HUDEP-2 (cell line): ENCODE measurements around the gene C1orf167.

ENCODE experiments used
- DNase-seq, 76 experiments: peaks; one replicate each; lab custom pipeline; 2025; ENCODE audit not compliant: unreplicated experiment in 76 of 76; lab: John Stamatoyannopoulos, UW

The C1orf167 gene

DNA sequence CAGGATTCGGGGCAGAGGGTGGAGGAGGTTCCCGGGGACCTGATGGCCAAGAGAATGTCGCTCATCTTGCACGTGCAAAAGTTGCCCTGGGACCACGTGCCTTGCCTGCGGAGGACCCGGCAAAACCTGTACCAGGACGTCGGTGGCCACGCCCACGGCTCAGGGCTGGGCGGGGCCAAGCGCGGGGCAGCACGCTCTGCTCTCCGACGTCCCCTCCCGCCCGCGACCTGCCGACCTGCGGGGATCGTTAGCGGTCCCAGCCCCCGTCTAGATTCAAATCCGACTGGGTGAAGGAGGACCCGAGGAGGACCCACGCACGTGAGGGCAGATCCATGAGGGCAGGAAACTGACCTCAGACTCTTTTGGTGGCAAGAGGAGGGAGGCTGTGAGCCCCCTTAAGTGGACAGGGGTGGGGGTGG, at the start of gene C1orf167:
TSS of gene C1orf167 (plus strand) at position 206 of the 419 bp plus-strand sequence. CDS start 2,208 bp downstream, outside the sequence.
- DNase-seq = peak in 16 of 76 experiments; percentile 9 to 52 (median 20)

- DNase-seq = no peak
Observed at GRCh38 chr1:11712285-11712684, 49.7 kb upstream of the C1orf167 start.

GRCh38 chr1:11713095-11713494, 48.9 kb upstream of the C1orf167 start:
- no peak for DNase-seq

DNA sequence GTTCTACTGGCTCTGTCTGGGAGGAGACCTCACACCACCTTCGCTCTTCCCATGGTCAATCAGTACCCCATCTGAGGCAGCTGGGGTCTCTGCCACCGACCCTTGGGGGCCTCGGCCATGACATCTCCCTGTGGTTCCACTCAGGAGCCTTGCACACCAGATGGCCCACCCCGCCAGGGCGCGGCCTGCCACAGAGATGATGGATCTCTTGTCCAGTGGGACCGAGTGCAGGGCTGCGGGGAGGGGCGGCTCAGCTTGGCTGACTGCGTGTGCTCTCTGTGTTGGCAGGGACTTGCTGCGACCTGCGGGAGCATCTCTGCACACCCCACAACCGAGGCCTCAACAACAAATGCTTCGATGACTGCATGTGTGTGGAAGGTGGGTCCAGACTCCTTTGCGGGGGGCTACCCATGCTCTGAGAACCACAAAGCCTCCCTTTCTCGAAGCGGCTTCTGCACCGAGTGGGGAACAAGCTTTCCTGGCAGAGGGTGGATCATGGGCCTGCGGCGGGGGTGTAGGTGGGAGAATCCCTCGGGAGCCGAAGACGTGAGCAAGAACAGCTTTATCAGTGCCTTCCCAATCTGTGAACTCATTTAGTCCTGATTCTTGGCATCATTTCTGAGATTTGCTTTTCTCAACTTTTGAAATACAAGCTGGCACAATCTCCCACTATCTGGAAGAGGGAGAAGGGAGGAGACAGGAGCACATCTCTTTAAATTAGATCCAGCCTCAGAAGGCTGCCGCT, 47.0 kb upstream of the C1orf167 start:
- DNase-seq = no peak

DNA sequence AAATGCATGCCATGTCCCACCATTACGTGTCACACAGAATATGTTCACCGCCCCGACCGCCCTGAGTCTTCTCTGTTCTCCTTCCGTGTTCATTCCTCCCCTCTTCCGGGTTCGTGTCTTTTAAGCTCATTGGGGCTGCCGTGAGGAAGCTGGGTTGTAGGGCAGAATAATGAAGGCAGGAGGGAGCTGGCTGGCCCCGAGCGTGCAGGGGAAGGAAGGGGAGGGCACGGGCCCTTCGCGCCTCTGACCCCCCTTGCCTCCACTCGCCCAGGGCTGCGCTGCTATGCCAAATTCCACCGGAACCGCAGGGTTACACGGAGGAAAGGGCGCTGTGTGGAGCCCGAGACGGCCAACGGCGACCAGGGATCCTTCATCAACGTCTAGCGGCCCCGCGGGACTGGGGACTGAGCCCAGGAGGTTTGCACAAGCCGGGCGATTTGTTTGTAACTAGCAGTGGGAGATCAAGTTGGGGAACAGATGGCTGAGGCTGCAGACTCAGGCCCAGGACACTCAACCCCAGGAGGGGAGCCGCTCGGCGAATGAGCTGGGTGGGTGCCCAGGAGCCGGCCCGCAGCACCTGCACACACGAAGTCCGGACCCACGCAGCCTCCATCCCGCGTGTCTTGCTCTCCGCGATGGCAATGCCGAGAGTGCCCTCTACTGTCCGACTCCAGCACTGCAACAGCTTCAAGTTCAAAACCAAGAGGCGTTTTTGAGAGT, 42.5 kb upstream of the C1orf167 start:
- DNase-seq = peak in 59 of 76 experiments; percentile 7 to 70 (median 52)

DNA sequence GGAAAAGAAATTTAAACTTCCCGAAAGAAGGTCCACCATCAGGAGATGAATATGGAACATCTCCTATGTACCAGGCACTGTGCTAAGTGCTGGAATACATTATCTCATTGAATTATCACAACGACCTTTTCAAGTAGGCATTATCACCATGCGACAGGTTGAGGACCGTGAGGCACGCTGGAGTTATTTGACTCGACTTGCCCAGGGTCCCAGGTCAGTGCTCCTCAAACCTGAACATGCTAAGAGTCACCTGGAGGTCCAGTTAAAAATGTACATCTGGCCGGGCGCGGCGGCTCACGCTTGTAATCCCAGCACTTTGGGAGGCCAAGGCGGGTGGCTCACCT, 42.0 kb upstream of the C1orf167 start:
- no peak for DNase-seq

GRCh38 chr1:11720525-11720924, 41.5 kb upstream of the C1orf167 start:
- no peak for DNase-seq

DNA sequence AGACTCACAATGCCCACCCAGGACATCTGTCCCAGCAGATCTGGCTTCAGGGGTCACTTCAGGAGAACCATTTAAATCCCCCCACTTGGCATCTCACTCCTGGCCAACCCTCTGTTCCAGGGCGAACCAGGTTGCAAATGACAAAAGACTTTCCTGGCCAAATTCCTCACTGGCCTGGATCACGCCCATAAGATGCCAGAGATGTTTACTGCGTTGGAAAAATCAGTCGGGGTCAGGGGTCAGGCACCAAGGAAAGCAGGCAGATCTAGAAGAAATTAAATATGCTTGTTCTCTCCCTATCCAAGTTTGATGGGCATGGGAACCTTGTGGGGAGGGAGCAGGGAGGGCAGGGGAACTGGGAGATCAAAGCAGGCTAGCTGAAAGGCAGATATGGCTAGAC, 40.7 kb upstream of the C1orf167 start:
- no peak for DNase-seq

DNA sequence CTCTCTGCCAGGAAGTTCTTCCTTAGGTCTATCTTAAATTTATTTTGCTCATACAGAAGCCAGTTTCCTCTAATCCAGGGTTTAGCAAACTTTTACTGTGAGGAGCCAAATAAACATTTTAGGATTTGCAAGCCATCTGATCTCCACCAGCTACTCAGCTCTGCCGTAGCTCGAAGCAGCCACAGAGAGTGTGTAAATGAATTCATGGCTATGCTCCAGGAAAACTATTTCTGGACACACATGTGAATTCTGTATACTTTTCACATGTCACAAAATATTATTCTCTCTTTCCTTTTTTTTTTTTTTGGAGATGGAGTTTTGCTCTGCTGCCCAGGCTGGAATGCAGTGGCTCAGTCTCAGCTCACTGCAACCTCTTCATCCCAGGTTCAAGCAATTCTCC, 39.5 kb upstream of the C1orf167 start:
- DNase-seq = no peak

DNA sequence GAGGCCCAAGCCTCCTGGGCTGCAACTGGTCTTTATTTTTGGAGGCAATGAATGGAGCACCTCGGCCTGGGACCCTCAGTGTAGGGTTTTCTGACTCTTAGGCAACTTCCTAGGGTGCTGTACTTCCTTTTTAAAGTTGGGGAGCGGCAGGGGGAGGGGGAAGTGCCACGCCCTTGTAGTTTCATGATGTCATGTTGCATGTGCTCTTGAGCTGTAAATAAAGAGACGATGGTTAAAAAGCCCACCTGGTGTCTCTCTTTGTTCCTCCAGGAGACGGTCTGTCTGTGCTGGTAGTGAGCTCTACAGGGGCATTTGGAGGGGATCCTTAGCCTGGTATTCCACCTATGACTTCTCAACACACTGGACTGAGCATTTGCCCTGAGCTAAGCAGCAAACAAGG, 36.4 kb upstream of the C1orf167 start:
- no peak for DNase-seq

- no peak for DNase-seq
Observed at GRCh38 chr1:11727119-11727518, 34.9 kb upstream of the C1orf167 start.

- no peak for DNase-seq
Observed at GRCh38 chr1:11728126-11728806, 33.7 kb upstream of the C1orf167 start.

DNA sequence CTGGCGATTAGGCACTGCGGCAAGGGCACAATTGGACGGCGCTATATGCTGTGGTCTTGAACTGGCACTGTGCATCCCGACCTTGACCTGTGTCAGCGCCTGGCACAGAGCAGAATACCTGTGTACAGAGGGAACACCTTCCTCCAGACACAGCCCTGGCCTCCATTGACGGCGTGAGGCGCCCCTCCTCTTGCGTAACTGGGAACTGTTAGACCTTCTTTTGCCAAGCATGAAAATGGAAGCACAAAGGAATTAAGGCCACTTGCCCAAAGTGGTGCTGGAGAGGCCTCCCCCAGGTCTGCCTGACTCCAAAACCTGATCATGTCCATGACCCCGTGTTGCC, 32.9 kb upstream of the C1orf167 start:
- DNase-seq = no peak

GRCh38 chr1:11729498-11730428, 32.2 kb upstream of the C1orf167 start:
- no peak for DNase-seq

GRCh38 chr1:11730429-11730891, 31.5 kb upstream of the C1orf167 start:
- DNase-seq = no peak

DNA sequence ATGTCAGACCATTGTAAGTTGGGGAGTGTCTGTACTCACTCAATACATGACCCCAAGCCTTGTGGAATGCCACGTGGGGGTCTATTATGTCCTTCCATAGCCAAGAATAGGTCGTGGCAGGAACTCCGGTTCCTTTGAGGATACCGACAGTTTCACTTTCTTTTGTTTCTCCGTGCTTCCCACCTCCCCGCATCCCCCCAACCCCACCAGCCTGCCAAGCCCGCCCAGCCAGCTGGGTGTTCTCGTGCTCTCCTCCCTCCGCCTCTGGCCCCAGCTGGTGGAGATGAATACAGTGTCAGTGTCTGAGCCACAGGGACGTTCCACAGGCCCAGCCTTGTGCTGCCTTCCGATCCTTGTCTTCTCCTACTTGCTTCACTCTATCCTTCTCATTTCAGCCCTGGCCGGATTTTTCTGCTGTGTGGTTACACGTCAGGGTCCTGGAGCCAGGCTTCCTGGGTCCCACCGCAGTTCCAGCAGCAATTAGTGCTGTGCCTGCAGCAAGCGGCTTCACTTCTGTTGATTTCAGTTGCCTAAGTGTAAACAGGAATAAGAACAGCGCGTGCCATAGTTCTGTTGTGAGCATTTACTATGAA, 30.2 kb upstream of the C1orf167 start:
- no peak for DNase-seq

DNA sequence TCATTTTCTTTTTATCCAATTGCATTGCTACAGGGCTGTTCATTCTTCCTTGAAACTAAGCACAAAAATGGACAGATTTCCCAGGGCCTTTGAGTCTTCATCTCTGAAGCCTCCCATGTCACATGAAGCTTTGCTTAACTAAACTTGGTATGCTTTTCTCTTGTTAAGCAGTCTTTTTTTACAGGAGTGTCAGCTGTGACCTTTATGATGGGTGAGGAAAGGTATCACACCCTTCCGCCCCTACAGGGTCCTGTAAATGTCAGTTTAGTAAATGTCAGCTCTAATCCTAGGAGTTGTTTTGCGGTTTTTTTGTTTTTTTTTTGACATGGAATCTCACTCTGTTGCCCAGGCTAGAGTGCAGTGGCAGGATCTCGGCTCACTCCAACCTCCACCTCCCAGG, 28.7 kb upstream of the C1orf167 start:
- DNase-seq = no peak

GRCh38 chr1:11735531-11735853, 26.5 kb upstream of the C1orf167 start:
- DNase-seq = no peak

- DNase-seq = peak in 75 of 76 experiments; percentile 36 to 93 (median 87)
Observed at GRCh38 chr1:11735854-11736745, 25.9 kb upstream of the C1orf167 start, which contains the start of gene AGTRAP. TSS of gene AGTRAP (plus strand) at chr1:11736136. CDS start at chr1:11736209, 73 bp downstream.
